Stimulated activated CD4-positive, alpha-beta T cell treated with anti-CD3 and anti-CD28 coated beads, Interleukin-2, amount 100 ng/mL, for 4 hours (primary cell): ENCODE results near the gene SLC22A24.
"Not testable (repeated sequence)": the region's sequence is repeated elsewhere in the genome, so short reads cannot be mapped to it uniquely, and the experiment has no call there.

Experiments used
- DNase-seq: peaks from one replicate; pipeline ENCODE4 v3.0.0-alpha.2; 2020; ENCODE audit warnings: low read depth

SLC22A24 gene

GRCh38 chr11:63144121-63144520 is at the start of gene SLC22A24:
Gene SLC22A24 (minus strand): TSS chr11:63144221. CDS start chr11:63143779, 442 bp downstream.
- no peak for DNase-seq

GRCh38 chr11:63180536-63180935 is 36.5 kb upstream of the SLC22A24 start:
- no peak for DNase-seq

GRCh38 chr11:63179432-63180041 is 35.5 kb upstream of the SLC22A24 start:
- no peak for DNase-seq

GRCh38 chr11:63177872-63178271 is 33.9 kb upstream of the SLC22A24 start:
- DNase-seq: no peak

GRCh38 chr11:63165706-63166310 is 21.8 kb upstream of the SLC22A24 start:
- DNase-seq: no peak

- DNase-seq: no peak
Measured at GRCh38 chr11:63155794-63156193, 11.8 kb upstream of the SLC22A24 start.

GRCh38 chr11:63146581-63146980 is 2.6 kb upstream of the SLC22A24 start:
- no peak for DNase-seq

- DNase-seq: no peak
Measured at GRCh38 chr11:63142459-63142858, 1.6 kb downstream of the SLC22A24 start.

- DNase-seq: no peak
Measured at GRCh38 chr11:63132985-63133775, 10.8 kb downstream of the SLC22A24 start.

- no peak for DNase-seq
Measured at GRCh38 chr11:63099555-63099954, 44.5 kb downstream of the SLC22A24 start.

- DNase-seq: no peak
Measured at GRCh38 chr11:63080682-63081081, 63.3 kb downstream of the SLC22A24 start.

GRCh38 chr11:63046203-63046602 is 97.8 kb downstream of the SLC22A24 start:
- not testable (repeated sequence) for DNase-seq

GRCh38 chr11:63042596-63042995 is 101.4 kb downstream of the SLC22A24 start:
- DNase-seq: no peak

GRCh38 chr11:63032457-63032856 is 111.6 kb downstream of the SLC22A24 start:
- no peak for DNase-seq
